Lower lobe of right lung (tissue), 2 donors: ENCODE data around the gene CAV3. TPM values are rescaled to one million over a fixed set of nuclear protein-coding genes. Genes with fewer than 3 reads are reported as not detected.

Source experiments
- ATAC-seq, 2 donors: fragments of 200-7000 bp; cut with Tn5 transposase; one replicate each; pipeline ENCODE4 v1.9.1; 2020 to 2022; ENCODE audit warnings: mild to moderate bottlenecking in 2 of 2, moderate library complexity in 2 of 2
- DNase-seq: peaks from one replicate; pipeline ENCODE4 v3.0.0-alpha.2; 2020
- H3K27ac ChIP-seq: fragments of 200-600 bp; one replicate; pipeline ENCODE4 v1.8.0; 2022
- H3K27me3 ChIP-seq: fragments of 200-600 bp; one replicate; pipeline ENCODE4 v1.8.0; 2022; ENCODE audit warnings: low read depth
- H3K36me3 ChIP-seq: fragments of 200-600 bp; one replicate; pipeline ENCODE4 v1.8.0; 2022; ENCODE audit warnings: mild to moderate bottlenecking
- H3K4me1 ChIP-seq: fragments of 200-600 bp; one replicate; pipeline ENCODE4 v1.8.0; 2022
- H3K4me3 ChIP-seq: fragments of 200-600 bp; one replicate; pipeline ENCODE4 v1.8.0; 2022; ENCODE audit warnings: mild to moderate bottlenecking
- H3K9me3 ChIP-seq: fragments of 200-600 bp; one replicate; pipeline ENCODE4 v1.8.0; 2022
- CTCF ChIP-seq: fragments of 200-600 bp; IDR thresholded peaks from one replicate; pipeline ENCODE4 v1.8.0; 2022; ENCODE audit warnings: antibody characterized with exemption, mild to moderate bottlenecking
- intact Hi-C: fragments of 100-400 bp; cut with DNase I; formaldehyde crosslinking; loops from one replicate; pipeline ENCODE4 v1.11.0; 2022
- total RNA-seq: library from RNA; stranded (reverse); fragmentation: NEBNext Ultra II Directional; extraction: Animal tissue kit (Norgen Biotek cat#: 25700); gene quantifications from one replicate; pipeline ENCODE4 v1.2.1, GENCODE V29; 2021
- donor health status: DM: no; HTN: yes; CAD: no; lungs with severe emphysema.

CAV3 gene
- total RNA-seq, 1 donor from 2014 or later, result not detected

DNA sequence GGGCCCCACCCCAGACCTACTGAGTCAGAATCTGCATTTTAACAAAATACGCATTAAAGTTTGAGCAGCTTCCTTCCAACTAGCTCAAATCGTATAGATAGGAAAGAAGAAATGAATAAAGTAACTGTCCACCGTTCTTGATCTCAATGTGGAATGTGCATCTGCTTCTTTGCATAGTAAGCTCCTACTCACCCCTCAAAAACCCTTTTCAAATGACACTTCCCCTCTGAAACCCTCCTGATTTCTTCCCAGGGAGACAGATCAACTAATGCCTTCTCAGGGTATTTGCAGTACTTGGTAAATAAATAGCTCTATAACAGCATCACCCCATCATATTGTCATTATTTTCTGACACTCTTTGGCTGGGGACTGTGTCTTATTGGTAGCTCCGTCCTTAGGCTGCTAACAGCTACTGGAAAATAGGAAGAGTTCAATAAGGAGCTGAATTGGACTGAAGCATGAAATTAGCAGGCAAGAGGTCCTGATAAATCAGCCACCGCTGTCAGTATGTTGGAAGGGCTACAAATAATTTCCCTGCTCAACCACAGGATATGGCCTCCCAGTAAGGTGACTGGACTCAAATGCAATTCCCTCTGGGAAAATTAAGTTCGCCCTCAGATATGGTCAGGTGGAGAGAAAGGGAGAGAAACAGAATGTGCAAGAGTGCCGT is 25.6 kb downstream of the CAV3 start:
- no peak for TF ChIP-seq CTCF
- intact Hi-C loops, result no loop called here
- ATAC-seq (no peak), DNase-seq (no peak)
- no peaks in the 10 kb centered on the region for H3K4me1 ChIP-seq
- H3K4me3 ChIP-seq, result no peak overlapping the region
- H3K27me3 ChIP-seq, result no peaks in the 10 kb centered on the region
- H3K36me3 ChIP-seq, result no peaks in the 10 kb centered on the region
- H3K9me3 ChIP-seq, result no peaks in the 10 kb centered on the region
- no peak overlapping the region for H3K27ac ChIP-seq

GRCh38 chr3:8760091-8760490 is 26.5 kb downstream of the CAV3 start:
- H3K4me1 ChIP-seq, result no peaks in the 10 kb centered on the region
- ATAC-seq (no peak), DNase-seq (no peak)
- intact Hi-C loops, result no loop called here
- H3K9me3 ChIP-seq, result no peaks in the 10 kb centered on the region
- no peaks in the 10 kb centered on the region for H3K27me3 ChIP-seq
- no peaks in the 10 kb centered on the region for H3K36me3 ChIP-seq
- no peak for TF ChIP-seq CTCF
- H3K27ac ChIP-seq, result no peak overlapping the region
- no peak overlapping the region for H3K4me3 ChIP-seq

- H3K27ac ChIP-seq, result no peak overlapping the region
- no peak overlapping the region for H3K4me3 ChIP-seq
- ATAC-seq (no peak), DNase-seq (no peak)
- H3K36me3 ChIP-seq, result no peaks in the 10 kb centered on the region
- TF ChIP-seq CTCF, result no peak
- no peaks in the 10 kb centered on the region for H3K27me3 ChIP-seq
- intact Hi-C loops, result no loop called here
- no peaks in the 10 kb centered on the region for H3K4me1 ChIP-seq
- no peaks in the 10 kb centered on the region for H3K9me3 ChIP-seq
Observed at GRCh38 chr3:8760506-8760905, 26.9 kb downstream of the CAV3 start.

- Histone ChIP-seq H3K27me3 (peaks cover 3% of the 10 kb centered on the region), H3K4me1 (no peaks in the 10 kb centered on the region), H3K4me3 (no peak overlapping the region), H3K36me3 (no peaks in the 10 kb centered on the region), H3K9me3 (no peaks in the 10 kb centered on the region), H3K27ac (no peak overlapping the region)
- intact Hi-C loops, result no loop called here
- ATAC-seq (no peak), DNase-seq (no peak)
- TF ChIP-seq CTCF, result no peak
Observed at GRCh38 chr3:8761866-8762265, 28.3 kb downstream of the CAV3 start.

- DNase-seq (no peak), ATAC-seq (no peak)
- H3K4me3 ChIP-seq, result no peak overlapping the region
- no peaks in the 10 kb centered on the region for H3K9me3 ChIP-seq
- no peaks in the 10 kb centered on the region for H3K36me3 ChIP-seq
- H3K27me3 ChIP-seq, result peaks cover 13% of the 10 kb centered on the region
- no peak overlapping the region for H3K27ac ChIP-seq
- no peak for TF ChIP-seq CTCF
- peaks cover 6% of the 10 kb centered on the region for H3K4me1 ChIP-seq
- intact Hi-C loops, result no loop called here
Observed at GRCh38 chr3:8762607-8763377, 29.2 kb downstream of the CAV3 start.
